Glutamatergic neuron (in vitro differentiated cells): ENCODE results near the gene RHOH. TPM values are rescaled to one million over a fixed set of nuclear protein-coding genes. Genes with fewer than 3 reads are reported as not detected.

Experiments used
- DNase-seq: peaks from one replicate; pipeline ENCODE4 v3.0.0; 2022
- H3K27ac Mint-ChIP-seq: one replicate; pipeline ENCODE4 v1.8.0; 2020; ENCODE audit warnings: mild to moderate bottlenecking, mixed read lengths, inconsistent platforms; ENCODE audit not compliant: unreplicated experiment
- H3K27me3 Mint-ChIP-seq: one replicate; pipeline ENCODE4 v1.8.0; 2020; ENCODE audit warnings: mild to moderate bottlenecking, moderate library complexity, mixed read lengths, inconsistent platforms; ENCODE audit not compliant: unreplicated experiment
- H3K36me3 Mint-ChIP-seq: one replicate; pipeline ENCODE4 v1.8.0; 2020; ENCODE audit warnings: mild to moderate bottlenecking, mixed read lengths, inconsistent platforms; ENCODE audit not compliant: unreplicated experiment
- H3K4me1 Mint-ChIP-seq: one replicate; pipeline ENCODE4 v1.8.0; 2020; ENCODE audit warnings: mild to moderate bottlenecking, low read depth, mixed read lengths, inconsistent platforms; ENCODE audit not compliant: unreplicated experiment
- H3K4me3 Mint-ChIP-seq: one replicate; pipeline ENCODE4 v1.8.0; 2020; ENCODE audit warnings: mild to moderate bottlenecking, mixed read lengths, inconsistent platforms; ENCODE audit not compliant: unreplicated experiment
- H3K9me3 Mint-ChIP-seq: one replicate; pipeline ENCODE4 v1.8.0; 2020; ENCODE audit warnings: mild to moderate bottlenecking, moderate library complexity, mixed read lengths, inconsistent platforms; ENCODE audit not compliant: unreplicated experiment
- total RNA-seq: library from RNA; stranded (reverse); fragmentation: NEBNext Ultra II Directional; extraction: Animal tissue kit (Norgen Biotek cat#: 25700); gene quantifications from one replicate; pipeline ENCODE4 v1.2.1, GENCODE V29; 2021; ENCODE audit not compliant: unreplicated experiment
- TF ChIP-seq, protein P1 (sequence below): fragments of 200-600 bp; sonication (generic); IDR thresholded peaks from one replicate; pipeline ENCODE4 v1.5.0; 2021; ENCODE audit not compliant: partially characterized antibody, unreplicated experiment

The RHOH gene
- total RNA-seq, 1 donor from 2014 or later, result not detected

DNA sequence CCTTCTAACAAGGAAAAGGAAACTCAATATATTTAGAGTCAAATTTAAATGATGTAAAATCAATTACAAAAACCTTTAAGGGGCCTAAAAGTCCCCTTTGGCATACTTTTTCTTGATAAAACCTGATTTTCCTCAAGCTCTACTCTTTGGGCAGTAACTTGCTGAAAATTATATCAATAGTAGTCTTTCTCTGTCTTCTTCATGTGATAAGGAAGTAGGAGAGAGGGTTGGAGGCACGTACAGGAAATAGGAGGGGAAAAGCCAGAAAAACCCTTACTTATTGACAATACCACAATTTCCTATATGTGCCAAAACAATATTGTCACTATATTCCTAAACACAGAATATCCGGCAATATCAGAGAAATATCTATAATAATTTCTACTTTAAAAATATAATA is 9.6 kb downstream of the RHOH start:
- Mint-ChIP-seq H3K9me3 (no peaks in the 10 kb centered on the region), H3K4me3 (no peak overlapping the region), H3K4me1 (no peaks in the 10 kb centered on the region), H3K27me3 (peaks cover 3% of the 10 kb centered on the region), H3K36me3 (no peaks in the 10 kb centered on the region), H3K27ac (no peak overlapping the region)
- DNase-seq, result no peak
- TF ChIP-seq, protein P1, sequence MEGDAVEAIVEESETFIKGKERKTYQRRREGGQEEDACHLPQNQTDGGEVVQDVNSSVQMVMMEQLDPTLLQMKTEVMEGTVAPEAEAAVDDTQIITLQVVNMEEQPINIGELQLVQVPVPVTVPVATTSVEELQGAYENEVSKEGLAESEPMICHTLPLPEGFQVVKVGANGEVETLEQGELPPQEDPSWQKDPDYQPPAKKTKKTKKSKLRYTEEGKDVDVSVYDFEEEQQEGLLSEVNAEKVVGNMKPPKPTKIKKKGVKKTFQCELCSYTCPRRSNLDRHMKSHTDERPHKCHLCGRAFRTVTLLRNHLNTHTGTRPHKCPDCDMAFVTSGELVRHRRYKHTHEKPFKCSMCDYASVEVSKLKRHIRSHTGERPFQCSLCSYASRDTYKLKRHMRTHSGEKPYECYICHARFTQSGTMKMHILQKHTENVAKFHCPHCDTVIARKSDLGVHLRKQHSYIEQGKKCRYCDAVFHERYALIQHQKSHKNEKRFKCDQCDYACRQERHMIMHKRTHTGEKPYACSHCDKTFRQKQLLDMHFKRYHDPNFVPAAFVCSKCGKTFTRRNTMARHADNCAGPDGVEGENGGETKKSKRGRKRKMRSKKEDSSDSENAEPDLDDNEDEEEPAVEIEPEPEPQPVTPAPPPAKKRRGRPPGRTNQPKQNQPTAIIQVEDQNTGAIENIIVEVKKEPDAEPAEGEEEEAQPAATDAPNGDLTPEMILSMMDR, result no peak

DNA sequence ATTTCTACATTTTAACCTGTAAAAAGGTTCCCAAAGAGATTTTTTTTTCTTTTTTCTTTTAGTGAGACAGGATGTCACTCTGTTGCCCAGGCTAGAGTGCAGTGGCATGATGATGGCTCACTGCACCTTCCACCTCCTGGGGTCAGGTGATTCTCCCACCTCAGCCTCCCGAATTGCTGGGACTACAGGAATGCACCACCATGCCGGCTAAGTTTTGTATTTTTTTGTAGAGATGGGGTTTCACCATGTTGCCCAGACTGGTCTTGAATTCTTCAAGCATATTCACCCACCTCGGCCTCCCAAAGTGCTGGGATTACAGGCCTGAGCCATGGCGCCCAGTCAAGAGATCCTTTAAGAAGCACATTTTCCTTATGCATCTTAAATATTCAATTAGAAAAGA is 12.6 kb downstream of the RHOH start:
- no peak for DNase-seq
- Mint-ChIP-seq H3K4me3 (no peak overlapping the region), H3K27me3 (peaks cover 5% of the 10 kb centered on the region), H3K4me1 (peaks cover 4% of the 10 kb centered on the region), H3K9me3 (no peaks in the 10 kb centered on the region), H3K27ac (no peak overlapping the region), H3K36me3 (no peaks in the 10 kb centered on the region)
- TF ChIP-seq, protein P1, result no peak

DNA sequence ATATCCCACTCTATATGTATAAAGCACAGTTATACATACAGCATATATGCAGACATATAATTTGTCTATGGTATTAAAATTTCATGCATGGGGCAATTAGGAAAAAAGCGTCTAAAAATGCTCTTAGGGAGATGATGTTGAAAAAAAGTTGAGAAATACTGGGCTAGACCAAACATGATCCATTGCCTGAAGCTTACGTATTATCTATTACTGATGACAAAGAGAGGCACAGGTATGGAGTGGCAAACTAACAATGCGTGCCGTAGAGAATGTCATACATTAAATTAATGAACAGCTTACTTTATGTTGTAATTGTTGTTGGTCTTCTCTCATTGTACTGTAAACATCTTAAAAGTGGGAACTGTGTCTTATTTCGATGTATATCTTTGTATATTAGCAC is 13.9 kb downstream of the RHOH start:
- Mint-ChIP-seq H3K27me3 (peaks cover 5% of the 10 kb centered on the region), H3K4me3 (no peak overlapping the region), H3K36me3 (no peaks in the 10 kb centered on the region), H3K27ac (no peak overlapping the region), H3K9me3 (no peaks in the 10 kb centered on the region), H3K4me1 (peaks cover 4% of the 10 kb centered on the region)
- TF ChIP-seq, protein P1, result no peak
- no peak for DNase-seq

DNA sequence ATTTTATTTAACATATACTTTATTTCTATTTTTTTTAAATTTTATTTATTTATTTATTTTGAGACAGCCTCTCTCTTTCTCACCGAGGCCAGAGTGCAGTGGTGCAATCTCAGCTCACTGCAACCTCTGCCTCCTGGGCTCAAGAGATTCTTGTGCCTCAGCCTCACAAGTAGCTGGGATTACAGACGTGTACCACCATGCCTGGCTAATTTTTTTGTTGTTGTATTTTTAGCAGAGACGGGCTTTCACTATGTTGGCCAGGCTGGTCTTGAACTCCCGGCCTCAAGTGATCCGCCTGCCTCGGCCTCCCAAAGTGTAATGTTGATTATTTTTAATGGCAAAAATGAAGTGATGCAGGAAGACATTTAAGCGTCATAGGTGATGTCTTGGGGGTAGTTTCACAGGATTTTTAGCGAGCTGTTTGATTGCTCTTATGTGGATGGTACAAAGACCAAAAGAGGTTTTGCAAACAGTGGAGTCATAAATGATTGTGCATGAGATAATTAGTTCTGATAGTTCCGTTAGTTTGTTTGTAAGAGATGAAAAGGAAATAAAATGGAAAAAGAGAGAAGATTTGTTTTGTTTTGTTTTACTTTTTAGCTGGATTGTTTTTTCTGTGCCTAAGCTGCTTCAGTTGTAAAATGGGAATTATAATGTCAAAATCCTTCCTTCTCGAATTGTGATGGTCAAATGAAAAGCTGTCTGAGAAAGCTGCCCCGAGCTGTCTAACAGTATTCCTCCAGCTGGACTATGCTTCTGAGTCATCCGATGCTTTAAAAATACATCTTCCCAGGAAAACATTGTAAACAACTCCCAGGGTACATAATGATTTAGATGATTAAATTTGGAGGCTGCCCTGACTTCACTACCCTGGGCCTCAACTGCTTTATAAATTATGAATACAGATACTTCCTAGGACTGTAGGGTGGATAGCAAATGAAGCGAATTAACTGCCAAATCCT is 14.7 kb downstream of the RHOH start:
- Mint-ChIP-seq H3K27me3 (peaks cover 2% of the 10 kb centered on the region), H3K4me3 (no peak overlapping the region), H3K27ac (no peak overlapping the region), H3K4me1 (peaks cover 4% of the 10 kb centered on the region), H3K36me3 (no peaks in the 10 kb centered on the region), H3K9me3 (no peaks in the 10 kb centered on the region)
- TF ChIP-seq, protein P1, result no peak
- no peak for DNase-seq
